Stimulated activated CD4-positive, alpha-beta T cell treated with anti-CD3 and anti-CD28 coated beads, Interleukin-12 subunit alpha, Interleukin-12 subunit beta, amount 100 ng/mL, for 4 hours (primary cell): ENCODE measurements around the gene GRIA1.
"Not testable (repeated sequence)": the region's sequence is repeated elsewhere in the genome, so short reads cannot be mapped to it uniquely, and the experiment has no call there.

Experiments
- DNase-seq: peaks from one replicate; pipeline ENCODE4 v3.0.0-alpha.2; 2020

The GRIA1 gene

DNA sequence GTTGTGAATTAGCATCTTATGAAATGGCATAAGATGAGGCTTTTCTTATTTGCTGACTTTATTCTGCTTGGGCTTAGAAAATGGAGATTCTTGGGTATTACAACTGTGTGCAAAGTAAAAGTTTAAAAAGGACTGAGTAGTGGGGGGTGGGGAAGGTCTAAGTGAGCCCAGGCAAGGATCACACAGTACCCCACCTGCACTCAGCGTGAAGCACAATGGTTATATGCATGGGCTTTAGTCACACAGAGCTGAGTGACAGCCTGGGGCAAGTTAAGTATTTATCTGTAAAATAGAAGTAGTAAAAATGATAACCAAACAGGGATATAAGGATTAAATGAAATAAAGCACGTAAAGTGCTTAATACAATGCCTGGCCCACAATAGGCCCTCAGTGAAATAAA lies 300.9 kb downstream of the GRIA1 start:
- no peak for DNase-seq

DNA sequence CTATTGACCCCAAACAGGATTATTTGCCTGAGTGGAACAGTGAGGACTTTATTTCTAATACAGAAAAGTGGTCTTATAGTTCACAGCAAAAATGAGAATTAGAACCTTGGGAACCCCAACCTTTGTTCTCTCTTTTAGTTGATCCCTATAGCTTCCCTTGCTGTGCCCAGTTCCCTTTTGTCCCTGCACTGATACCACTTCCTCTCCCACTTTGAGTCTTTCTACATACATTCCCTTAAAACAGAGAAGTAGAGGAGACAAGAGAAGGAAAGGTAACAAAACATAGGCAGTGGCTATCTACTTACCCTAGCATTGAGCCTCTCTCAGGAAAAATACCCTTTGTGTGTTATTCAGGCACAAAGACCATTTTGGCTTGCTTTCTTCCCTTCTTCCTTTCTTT lies 301.8 kb downstream of the GRIA1 start:
- no peak for DNase-seq

DNA sequence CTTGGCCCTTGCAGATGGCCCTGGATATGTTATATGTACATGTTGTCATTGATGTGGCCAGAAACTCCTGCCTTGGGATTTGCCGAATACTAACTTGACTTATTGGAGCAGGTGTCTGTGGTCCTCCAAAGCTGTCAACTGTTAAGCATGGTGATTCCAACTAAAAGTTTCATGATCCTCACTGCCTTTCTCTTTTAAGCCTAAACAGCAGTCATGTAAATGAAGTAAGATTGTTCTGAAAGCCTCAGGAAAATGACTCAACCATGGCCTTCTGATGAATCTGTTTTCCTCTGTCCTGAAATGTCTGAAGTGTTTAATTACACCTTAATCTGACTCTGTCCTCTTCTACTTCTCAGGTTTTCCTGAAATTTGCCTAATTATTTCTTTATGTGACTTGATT lies 303.2 kb downstream of the GRIA1 start:
- no peak for DNase-seq

DNA sequence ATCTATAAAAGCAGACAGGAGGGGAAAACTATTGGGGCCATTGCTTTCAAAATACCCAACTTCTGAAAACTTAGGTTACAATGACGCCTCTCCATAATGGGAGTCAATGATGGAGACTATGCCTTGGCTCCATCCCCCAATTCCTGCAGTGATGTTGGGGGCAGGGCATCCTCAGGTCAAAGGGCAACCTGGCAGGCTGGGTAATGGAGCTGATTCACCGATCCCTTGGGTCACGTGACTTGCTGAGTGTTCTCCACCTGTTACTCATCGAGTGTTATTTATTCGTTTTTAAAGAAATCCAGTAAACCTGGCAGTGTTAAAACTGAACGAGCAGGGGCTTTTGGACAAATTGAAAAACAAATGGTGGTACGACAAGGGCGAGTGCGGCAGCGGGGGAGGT lies 303.9 kb downstream of the GRIA1 start:
- DNase-seq: no peak

DNA sequence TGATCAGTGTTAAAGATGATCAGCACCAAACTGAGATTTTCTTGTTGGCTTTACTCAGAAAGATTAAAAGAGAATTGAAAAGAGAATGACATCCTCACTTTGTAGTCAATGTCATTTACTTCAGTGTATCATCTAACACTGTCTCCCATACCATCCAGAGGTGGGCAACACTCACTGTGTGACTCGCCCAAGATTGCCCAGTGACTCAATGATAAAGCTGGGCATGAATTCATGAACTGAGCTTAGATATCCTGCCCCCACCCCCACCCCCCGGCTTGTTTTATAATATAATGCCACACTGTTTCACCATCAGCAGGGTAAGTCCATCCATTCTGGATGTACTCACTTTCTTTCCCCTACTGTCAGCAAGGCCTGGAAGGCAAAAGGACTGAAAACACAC lies 306.1 kb downstream of the GRIA1 start:
- no peak for DNase-seq

DNA sequence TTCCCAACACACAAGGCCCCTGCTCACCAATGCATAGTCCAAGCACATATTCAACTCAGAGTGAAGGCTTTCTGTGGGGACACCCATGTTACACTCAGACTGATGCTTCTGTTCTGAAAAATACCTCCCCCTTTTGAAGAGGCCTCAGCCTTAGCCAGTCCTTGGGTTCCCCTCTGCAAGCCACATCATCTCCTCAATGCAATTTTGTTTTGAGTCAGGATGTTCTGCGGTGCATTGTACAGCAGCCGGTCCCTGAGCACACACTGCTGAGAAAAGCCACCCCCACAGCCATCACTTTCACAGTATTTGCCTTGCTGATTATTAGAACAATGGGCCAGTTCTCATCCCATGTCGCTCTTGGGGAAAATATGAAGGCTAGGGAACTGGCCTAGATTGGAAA lies 307.0 kb downstream of the GRIA1 start:
- no peak for DNase-seq

DNA sequence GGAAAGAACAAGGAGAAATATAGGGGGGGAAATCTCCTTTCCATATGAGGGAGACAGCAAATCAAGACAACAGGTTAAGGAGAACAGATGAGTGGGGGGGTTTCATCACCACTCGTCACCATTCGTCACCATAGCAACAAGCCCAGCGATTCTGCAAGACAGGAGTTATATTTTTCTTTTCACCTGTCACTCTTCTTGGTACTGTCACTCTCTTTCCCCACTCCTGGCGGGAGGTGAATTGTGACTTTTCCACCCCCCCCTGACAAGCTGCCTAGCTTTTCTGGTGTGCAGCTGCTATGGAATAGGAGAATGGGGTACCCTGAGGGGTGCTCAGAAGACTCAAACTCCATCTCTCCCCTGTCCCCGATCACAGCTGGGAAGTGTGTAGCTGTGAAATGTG lies 308.4 kb downstream of the GRIA1 start:
- no peak for DNase-seq

DNA sequence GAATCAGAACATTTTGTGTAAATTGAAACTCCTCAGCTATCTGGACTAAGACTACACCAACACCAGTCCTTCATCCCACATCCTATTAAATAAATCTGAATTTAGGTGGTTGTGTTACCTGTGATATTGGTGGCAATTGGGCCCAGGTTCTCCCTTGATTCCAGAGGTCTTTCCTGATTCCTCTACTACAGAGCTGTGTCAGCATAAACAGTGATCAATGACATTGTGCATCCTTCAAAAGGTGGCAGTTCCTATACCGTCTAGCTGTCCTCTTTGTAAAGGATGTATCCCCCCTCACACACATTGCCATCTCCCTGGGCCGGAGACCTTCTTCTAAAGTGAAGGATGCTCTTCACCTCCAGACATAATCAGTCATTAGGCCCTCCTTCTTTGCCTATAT lies 309.0 kb downstream of the GRIA1 start:
- no peak for DNase-seq

DNA sequence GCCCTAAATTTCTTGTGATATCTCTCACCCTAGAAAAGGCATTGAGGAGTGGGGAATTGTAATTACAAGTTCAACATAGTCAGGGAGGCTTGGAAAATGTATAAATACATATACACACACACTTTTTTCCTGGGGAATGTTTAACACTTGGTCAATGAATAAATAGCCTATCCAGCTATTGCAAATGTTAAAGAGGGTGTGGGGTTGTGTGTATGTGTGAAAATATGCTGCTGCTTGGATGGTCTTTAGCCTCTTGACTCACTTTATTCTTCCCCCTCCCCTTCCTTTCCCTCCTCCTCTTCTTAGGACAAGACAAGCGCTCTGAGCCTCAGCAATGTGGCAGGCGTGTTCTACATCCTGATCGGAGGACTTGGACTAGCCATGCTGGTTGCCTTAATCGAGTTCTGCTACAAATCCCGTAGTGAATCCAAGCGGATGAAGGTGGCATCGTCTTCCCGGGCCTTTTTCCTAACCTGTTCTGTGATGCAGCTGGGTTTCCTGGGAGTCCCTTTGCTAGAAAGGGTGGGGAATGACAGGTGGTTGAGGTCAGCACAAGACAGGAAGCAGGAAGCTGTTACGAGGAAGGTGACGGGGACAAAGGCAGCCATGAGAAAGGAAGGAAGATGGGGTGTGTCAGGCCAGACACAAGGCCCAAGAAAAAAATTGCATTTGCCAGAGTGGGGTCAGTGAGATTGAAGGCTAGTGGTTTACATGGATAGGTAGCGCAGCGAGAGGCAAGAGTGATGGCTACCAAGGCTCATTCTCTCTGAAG lies 311.8 kb downstream of the GRIA1 start:
- no peak for DNase-seq

DNA sequence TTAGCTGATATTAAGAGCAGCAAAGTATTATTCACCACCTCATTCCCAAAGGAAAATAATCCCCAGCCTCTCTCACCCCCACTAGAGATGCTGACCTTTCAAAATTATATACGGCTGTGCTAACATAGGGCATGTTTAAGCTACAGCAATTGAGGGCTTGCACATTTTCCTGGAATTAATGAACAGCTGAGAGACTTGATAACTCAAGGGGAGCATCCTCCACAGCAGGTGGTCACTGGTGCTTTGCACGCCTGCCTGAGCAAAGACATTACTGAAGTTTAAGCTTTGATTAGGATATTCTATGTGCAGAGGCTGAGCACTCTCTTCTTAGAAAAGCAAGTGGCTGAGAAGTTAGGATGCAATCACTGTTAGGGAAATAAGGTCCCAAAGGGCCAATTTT lies 317.3 kb downstream of the GRIA1 start:
- DNase-seq: no peak

DNA sequence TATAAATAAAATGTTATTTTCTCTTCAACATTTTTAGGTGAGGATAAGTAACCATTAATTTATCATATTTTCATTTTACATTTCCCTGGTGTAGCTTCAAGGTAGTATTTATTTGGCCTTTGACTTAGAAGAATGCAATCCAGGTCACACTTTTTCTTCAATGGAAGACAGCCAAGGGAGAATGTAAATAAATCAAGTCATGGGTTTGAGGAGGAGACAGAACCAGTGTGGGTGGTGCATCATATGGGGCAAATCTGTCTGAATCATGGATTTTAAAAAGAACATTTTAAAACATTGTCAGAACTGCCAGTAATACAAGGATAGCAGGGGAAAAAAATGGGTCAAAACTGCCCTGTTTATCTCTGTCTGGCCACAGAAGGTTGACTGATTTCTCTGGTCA lies 318.7 kb downstream of the GRIA1 start:
- DNase-seq: no peak

DNA sequence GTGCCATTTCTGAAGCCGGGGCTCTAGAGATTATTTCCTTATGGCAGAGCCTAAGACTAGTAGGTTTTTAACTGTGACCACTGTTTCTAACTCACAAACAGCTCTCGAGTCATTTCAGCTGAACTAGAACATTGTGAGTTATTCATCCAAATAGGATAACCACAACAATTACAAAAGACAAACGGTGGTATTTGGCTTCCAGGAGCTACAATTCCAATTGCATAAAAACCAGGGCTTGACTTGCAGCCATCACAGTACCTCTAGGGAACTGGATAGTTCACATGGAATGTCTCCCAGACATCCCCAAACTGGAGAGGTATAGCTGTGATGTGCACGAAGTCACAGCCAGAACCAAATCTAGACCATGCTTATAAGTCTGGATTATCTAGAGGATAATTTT lies 323.4 kb downstream of the GRIA1 start:
- DNase-seq: no peak

DNA sequence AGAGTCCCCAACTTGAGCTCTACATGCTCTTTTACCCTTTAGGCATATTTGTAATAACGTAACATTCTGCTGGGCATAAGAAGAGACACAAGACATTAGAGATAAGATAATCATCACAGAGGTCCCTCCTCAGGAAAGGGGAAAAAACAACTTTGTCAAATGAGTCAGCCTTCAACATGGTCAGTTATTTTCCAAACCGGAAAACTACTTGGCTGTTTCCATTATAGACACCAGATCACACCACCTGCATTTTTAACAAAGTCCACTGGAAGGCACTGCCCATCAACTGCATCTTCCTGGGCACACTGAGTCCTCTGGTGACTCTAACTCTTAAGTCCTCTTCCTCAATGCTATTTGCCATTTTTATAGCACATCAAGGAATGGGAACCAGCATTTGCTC lies 326.4 kb downstream of the GRIA1 start:
- DNase-seq: no peak

DNA sequence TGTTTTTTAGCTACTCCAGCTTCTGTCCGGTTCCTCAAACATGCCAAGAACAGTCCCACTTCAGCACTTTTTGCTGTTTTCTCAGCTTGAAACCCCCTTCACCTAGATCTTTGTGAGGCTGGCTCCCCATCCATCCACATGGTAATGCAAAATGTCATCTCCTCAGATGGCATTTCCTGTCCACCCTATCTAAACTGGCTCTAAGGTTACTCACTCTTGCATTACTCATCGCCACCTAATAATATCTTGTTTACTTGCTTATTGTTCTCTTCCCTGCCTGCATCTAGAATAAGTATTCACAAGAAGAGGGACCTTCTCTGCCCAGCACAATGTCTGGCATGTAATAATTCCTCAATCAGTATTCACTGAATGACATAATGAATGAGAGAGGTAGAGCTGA lies 328.2 kb downstream of the GRIA1 start:
- DNase-seq: no peak

DNA sequence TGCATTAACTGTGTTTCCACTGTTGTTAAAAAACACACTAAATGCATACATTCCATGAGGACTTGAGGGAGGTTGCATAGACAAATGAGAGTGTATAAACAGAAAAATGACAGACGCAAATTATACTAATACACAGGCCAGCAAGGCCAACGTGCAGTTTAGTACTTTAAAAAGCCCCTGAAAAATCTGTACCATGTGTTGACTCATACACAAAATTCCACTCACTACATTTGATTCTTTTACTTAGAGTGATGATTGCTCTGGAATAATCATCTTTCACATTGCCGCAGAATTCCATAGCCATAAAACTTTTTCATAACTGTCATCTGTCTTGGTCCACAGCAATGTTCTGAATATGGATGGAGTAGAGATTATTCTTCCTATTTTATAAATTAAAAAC lies 332.6 kb downstream of the GRIA1 start:
- DNase-seq: no peak

DNA sequence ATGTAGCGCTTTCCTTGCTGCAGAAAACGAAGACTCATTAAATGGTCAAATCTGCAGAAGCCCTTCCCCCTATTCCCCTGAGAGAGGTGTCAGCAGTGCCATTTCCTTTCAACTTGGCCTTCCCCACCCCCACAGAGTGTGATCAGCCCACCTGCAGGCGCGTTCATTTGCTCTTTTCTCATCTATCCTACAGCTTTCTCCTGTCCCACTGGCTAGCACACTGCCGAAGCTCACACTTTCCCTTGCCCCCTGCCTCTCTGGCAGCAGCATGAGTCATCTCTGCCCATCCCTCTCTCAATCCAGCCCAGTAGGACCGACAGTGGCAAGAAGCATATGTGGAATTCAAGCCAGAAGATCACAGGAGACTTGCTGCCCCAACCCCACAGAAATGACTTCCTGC lies 334.4 kb downstream of the GRIA1 start:
- no peak for DNase-seq

DNA sequence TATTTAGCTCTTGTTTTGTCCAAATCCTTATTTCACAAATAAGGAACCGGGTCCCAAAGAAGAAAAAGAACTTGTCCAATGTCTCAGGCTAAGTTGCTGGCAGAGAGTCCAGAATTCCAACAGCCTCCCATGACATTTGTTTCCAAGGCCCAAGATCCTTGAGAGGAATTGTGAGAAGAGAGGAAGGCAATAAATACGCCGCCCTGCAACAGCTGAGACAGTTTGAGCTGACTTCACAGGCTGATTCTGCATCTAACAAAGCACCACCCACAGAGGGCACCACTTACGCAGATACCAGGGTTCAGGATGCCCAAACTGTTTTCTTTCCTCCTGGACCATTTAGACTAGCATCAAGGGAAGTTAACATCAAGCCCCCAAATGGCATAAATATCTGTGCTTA lies 336.9 kb downstream of the GRIA1 start:
- no peak for DNase-seq

DNA sequence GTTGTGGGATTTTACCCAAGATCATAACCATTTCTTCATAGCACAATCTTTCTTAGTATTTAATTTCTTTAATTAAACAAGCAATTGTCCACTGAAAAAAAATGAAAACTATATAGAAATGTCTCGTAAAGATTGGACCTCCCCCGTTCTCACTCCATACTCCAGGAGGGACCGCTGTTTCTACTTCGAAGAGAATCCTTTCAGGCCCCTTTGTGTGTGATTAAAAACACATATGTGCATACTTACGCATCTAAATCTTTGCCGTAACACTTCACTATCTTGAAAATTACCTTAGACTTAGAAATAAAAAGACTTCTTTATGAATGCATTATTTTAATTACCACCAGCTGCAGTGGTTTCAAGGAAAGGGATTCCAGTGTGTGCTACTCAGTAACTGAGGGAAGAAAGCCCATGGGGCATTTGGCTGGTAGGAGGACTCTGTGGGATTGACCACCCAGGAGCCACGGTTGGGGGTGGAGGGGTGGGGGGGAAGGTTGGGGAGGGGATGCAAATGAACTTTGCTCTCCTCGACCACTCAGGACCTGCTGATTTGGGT lies 339.1 kb downstream of the GRIA1 start:
- no peak for DNase-seq

DNA sequence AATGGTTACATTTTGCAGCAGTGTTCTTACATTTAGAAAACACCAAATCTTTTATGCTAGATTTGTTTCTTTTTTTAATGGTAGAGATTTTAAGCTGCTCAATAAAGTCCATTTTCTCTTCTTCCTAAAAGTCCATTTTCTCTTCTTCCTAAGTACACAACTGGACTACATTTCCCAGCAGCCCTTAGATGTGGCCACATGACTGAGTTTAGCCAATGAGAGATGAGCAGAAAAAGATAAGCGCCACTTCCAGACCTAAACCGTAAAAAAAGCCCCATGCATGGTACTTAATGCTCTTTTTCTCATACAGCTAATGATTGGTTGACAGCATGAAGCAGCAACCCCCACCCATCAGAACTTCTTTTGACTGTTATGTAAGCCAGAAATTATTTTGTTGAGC lies 341.5 kb downstream of the GRIA1 start:
- DNase-seq: no peak

DNA sequence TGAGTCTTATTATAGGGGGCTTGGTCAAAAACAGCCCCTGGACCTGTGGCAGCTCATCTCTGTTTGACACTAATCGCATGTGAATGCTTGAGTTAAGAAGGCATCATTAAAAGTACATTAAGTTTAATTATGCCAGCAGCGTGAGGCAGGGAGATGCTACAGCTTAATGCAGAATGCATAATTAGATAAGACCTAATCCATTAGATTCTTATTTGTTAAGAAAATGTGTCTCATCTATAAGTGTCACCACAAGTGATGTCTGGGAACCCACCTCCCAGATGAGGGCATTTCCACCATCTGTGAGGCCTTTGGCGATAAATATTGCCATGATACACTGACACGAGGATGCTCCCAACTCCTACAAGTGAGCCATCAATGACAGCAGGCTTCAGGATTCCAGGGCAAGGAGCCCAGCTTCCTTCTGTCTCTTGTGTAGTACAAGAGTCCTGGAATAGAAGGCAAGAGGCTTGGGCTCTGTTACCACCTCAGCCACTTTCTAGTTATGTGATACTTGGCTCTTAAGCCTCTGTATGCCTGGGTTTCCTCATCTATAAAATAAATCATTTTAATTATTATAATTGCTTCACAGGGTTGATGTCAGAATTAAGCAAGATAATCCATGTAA lies 345.5 kb downstream of the GRIA1 start:
- DNase-seq: no peak

DNA sequence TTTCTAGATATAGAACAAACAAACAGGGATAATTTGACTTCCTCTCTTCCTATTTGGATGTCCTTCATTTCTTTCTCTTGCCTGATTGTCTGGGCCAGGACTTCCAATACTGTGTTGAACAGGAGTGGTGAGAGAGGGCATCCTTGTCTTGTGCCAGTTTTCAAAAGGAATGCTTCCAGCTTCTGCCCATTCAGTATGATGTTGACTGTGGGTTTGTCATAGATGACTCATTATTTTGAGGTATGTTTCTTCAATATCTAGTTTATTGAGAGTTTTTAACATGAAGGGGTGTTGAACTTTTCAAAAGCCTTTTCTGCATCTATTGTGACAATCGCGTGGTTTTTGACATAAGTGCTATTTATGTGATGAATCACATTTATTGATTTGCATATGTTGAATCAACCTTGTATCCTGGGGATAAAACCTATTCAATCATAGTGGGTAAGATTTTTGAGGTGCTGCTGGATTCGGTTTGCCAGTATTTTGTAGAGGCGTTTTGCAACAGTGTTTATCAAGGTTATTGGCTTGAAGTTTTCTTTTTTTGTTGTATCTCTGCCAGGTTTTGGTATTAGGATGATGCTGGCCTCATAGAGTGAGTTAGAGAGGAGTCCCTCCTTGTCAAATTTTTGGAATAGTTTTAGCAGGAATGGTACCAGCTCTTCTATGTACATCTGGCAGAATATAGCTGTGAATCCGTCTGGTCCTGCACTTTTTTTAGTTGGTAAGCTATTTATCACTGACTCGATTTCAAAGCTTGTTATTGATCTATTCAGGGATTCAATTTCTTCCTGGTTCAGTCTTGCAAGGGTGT lies 359.0 kb downstream of the GRIA1 start:
- DNase-seq: not testable (repeated sequence)

DNA sequence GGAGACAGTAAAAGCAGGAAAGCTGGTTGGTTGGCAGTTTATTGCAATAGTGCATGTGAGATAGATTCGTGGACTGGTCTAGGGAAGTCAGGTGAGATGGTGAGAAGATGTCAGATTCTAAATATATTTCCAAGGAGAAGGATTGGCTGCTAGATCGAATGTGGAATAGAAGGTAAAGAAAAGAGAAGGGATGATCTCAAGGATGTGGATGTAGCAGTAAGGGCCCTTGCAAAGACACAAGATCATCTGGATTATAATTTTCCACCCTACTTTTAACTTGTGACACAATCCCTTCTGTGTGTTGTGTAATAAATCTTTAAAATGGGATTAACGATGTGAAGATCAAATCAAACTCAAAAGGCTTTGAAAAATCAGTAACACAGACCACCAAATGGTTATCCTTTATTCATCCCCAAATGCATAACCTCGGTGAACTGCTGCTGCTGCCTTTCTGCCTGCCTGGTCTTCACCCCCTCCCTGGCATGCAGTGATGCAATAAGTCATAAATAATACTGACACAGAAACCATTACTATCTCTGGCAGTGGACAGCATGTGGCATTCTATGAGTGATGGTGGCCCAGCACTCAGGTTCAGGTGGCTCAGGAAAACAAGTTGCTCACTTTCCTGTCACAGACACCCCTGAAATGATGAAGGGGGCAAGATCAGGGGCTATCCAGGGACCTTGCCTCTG lies 369.9 kb downstream of the GRIA1 start:
- DNase-seq: no peak

DNA sequence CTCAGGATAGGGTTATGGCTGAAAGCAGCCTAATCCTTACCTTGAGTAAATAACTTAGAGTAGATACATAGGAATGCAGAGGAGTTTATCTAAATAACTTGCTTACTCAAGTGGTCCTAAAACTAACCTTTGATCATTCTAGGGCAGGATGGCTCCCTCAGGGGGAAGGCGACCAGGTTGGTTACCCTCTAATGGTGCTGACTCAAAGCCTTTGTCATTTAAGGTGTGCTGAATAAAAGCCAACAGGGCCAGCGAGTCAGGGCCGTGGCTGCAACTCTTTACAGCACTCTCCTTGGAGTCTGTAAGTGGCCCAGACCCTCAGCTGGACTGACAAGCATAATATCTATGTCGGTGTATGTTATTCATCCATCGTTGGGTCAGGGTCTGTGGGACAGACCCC lies 372.4 kb downstream of the GRIA1 start:
- not testable (repeated sequence) for DNase-seq
